WTC11 (cell line): Measurements from ENCODE around the gene ABHD17B.

Experiments used
- ATF3 ChIP-seq: sonication (generic); formaldehyde crosslinking; conservative IDR thresholded peaks from 2 replicates; pipeline ENCODE4 v1.8.1; 2022; ENCODE audit warnings: mild to moderate bottlenecking, missing genetic modification reagents
- CTCF ChIP-seq: fragments of 200-600 bp; IDR thresholded peaks from 2 replicates; pipeline ENCODE4 v1.8.0; 2022; ENCODE audit warnings: antibody characterized with exemption
- ESRRA ChIP-seq: sonication (generic); formaldehyde crosslinking; IDR thresholded peaks from 2 replicates; pipeline ENCODE4 v1.8.1; 2022; ENCODE audit warnings: mild to moderate bottlenecking, missing genetic modification reagents, borderline replicate concordance
- ETV6 ChIP-seq: sonication (generic); formaldehyde crosslinking; IDR thresholded peaks from 2 replicates; pipeline ENCODE4 v1.8.1; 2022; ENCODE audit warnings: mild to moderate bottlenecking, missing genetic modification reagents
- FOXK1 ChIP-seq: sonication (generic); formaldehyde crosslinking; IDR thresholded peaks from 2 replicates; pipeline ENCODE4 v1.8.0; 2022; ENCODE audit warnings: mild to moderate bottlenecking, moderate library complexity, missing genetic modification reagents
- GABPB1 ChIP-seq: sonication (generic); formaldehyde crosslinking; IDR thresholded peaks from 2 replicates; pipeline ENCODE4 v1.8.1; 2023; ENCODE audit warnings: mild to moderate bottlenecking, missing genetic modification reagents
- HMGXB4 ChIP-seq: sonication (generic); formaldehyde crosslinking; IDR thresholded peaks from 2 replicates; pipeline ENCODE4 v1.8.1; 2023; ENCODE audit warnings: mild to moderate bottlenecking, moderate library complexity, missing genetic modification reagents
- MAX ChIP-seq: sonication (generic); formaldehyde crosslinking; IDR thresholded peaks from 2 replicates; pipeline ENCODE4 v1.8.0; 2022; ENCODE audit warnings: mild to moderate bottlenecking, missing genetic modification reagents
- RELA ChIP-seq: sonication (generic); formaldehyde crosslinking; IDR thresholded peaks from 2 replicates; pipeline ENCODE4 v1.8.1; 2022; ENCODE audit warnings: missing genetic modification reagents, mild to moderate bottlenecking, borderline replicate concordance
- SP1 ChIP-seq: sonication (generic); formaldehyde crosslinking; conservative IDR thresholded peaks from 2 replicates; pipeline ENCODE4 v1.8.1; 2022; ENCODE audit warnings: missing genetic modification reagents
- STAT6 ChIP-seq: sonication (generic); formaldehyde crosslinking; conservative IDR thresholded peaks from 2 replicates; pipeline ENCODE4 v1.8.1; 2023; ENCODE audit warnings: mild to moderate bottlenecking, low read depth, missing genetic modification reagents, moderate library complexity
- TCF7 ChIP-seq: sonication (generic); formaldehyde crosslinking; IDR thresholded peaks from 2 replicates; pipeline ENCODE4 v1.8.0; 2022; ENCODE audit warnings: mild to moderate bottlenecking, low read depth, missing genetic modification reagents, moderate library complexity
- TEAD1 ChIP-seq: sonication (generic); formaldehyde crosslinking; IDR thresholded peaks from 2 replicates; pipeline ENCODE4 v1.8.0; 2022; ENCODE audit warnings: mild to moderate bottlenecking, missing genetic modification reagents
- ZBTB43 ChIP-seq: sonication (generic); formaldehyde crosslinking; IDR thresholded peaks from 2 replicates; pipeline ENCODE4 v1.8.1; 2023; ENCODE audit warnings: mild to moderate bottlenecking, missing genetic modification reagents

GRCh38 chr9:71901695-71902597 lies 9.0 kb downstream of the ABHD17B start:
- TF ChIP-seq ATF3 (CRISPR knock-in tag) = no peak
- no peak for TF ChIP-seq RELA
- no peak for TF ChIP-seq STAT6 (CRISPR knock-in tag)
- no peak for TF ChIP-seq ETV6 (CRISPR knock-in tag)
- TF ChIP-seq ZBTB43 (CRISPR knock-in tag) = no peak
- TF ChIP-seq TCF7 (CRISPR knock-in tag) = no peak
- TF ChIP-seq SP1 (CRISPR knock-in tag) = no peak
- no peak for TF ChIP-seq CTCF
- TF ChIP-seq HMGXB4 (CRISPR knock-in tag) = no peak
- TF ChIP-seq MAX (CRISPR knock-in tag) = no peak
- TF ChIP-seq TEAD1 (CRISPR knock-in tag) = no peak
- no peak for TF ChIP-seq GABPB1 (CRISPR knock-in tag)
- no peak for TF ChIP-seq ESRRA
- no peak for TF ChIP-seq FOXK1 (CRISPR knock-in tag)
